Head of caudate nucleus (tissue), 42 donors: ENCODE results near the gene SENP5.
A peak's percentile ranks its signal among the peaks of the same experiment; 100 is the strongest.

Experiments used
- DNase-seq, 42 donors: peaks; one replicate each; pipeline versions ENCODE4 v3.0.0 to v3.0.0-alpha.2; 2020 to 2021; ENCODE audit warnings: mixed read lengths in 7 of 42
- intact Hi-C: fragments of 100-400 bp; cut with DNase I; formaldehyde crosslinking; loops from one replicate; pipeline ENCODE4 v1.15.0; 2022

Gene SENP5

DNA sequence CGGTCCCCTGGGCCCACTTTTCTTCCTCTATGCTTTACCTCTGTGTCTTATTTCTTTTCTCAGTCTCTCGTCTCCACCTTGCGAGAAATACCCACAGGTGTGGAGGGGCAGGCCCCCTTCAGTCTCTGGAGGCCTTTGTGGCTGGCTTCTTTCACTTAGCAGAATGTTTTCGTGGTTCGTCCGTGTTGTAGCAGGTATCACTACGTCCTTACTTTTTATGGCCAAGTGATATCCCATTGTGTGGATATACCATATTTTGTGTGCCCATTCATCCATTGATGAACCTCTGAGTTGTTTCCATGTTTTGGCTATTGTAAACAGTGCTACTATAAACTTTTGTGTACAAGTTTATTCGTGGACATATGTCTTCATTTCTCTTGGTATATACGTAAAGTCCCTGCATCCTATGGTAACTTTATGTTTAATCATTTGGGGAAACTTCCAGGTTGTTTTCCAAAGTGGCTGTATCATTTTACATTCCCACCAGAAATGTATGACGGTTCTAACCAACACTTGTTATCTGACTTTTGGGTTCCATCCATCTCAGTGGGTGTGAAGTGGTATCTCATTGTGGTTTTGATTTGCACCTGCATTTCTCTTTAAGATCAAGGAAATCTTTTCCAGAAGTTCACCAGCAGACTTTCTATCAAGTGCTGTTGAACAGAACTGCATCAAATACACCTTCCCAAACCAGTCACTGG lies 95.4 kb downstream of the SENP5 start:
- intact Hi-C loops: no loop called here
- peak in 1 of 42 donors; percentile 4 for DNase-seq

GRCh38 chr3:196963631-196963953 lies 95.9 kb downstream of the SENP5 start:
- DNase-seq: peak in 1 of 42 donors; percentile 19
- intact Hi-C loops: no loop called here

DNA sequence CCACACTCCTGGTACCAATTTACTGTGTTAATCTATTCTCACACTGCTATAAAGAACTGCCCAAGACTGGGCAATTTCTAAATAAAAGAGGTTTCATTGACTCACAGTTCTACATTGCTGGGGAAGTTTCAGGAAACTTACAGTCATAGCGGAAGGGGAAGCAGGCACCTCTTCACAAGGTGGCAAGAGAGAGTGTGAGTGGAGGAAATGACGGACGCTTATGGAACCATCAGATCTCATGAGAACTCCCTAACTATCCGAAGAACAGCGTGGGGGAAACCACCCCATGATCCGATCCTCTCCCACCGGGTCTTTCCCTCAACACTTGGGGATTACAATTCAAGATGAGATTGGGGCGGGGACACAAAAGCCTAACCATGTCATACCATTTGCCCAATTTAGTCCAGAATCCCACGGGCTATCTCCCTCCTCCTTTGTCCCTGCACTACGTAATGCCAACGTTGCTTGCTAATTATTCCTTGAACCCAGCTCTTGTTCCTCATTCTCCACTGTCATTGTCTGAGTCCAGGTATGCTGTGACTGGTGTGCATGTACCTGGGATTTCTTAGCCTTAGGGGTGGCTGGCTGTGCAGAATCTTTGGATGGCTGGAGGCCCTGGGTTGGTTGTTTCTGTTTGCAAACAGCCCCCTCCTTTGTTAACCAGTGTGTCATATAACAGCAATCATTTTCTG lies 97.5 kb downstream of the SENP5 start:
- intact Hi-C loops: no loop called here
- DNase-seq: no peak

DNA sequence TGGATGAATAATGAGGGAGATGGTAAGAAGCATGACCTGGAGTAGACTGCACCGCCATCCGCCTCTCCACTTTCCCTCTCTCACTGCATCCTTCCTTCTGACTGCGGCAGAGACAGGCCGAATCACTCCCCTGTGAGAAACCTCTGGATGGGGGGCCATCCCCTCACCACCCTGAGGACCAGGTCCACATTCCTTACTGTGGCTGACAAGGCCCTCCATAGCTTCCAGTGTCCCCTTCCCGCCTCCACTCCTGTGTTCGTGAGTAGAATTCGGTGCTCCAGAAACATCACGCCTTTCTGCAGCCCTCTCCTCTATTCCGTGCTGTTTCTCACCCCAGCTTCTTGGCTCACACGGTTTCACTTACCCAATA lies 98.1 kb downstream of the SENP5 start:
- intact Hi-C loops: no loop called here
- DNase-seq: no peak

DNA sequence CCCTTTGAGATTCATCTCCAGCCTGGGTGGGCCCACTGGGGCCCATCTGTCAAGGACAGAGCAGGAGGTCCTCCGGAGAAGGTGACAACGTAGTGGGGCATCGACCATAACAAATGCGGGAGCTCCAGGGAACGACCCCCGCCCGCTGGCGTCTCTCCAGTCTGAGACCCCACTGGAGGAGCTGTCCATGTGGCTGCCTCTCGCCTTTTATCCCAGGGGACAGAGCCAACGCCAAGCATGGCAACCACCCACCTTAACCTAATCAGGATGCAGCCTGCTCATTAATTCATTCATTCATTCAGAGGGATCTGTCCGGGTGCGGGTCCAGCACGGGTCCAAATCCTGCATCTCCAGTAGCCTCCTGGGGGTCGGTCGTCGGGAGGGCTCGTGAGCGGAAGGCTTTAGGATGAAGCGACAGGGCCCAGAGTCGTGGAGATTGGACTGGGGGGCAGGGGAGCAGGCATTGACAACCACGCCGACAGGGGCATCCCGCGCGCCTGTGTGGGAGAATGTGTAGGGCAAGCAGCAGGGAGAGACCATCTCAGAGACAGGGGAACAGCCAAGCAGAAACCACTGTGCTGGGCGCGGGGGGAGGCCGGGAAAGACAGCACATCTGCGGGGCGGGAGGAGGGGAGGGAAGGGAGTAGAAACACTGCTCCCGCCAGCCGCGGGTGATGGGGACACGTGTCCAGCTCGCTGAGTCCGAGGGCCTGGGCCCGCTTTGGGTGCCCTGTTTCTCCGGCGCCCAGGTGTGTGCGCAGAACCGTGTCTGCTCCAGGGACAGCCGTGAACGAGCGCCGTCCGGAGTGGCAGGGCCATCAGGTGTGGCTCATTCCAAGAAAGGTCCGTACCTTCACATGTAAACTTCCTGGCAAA lies 99.0 kb downstream of the SENP5 start:
- DNase-seq: peak in 16 of 42 donors; percentile 8 to 60 (median 38)
- intact Hi-C loops: no loop called here

GRCh38 chr3:196967412-196968232 lies 99.9 kb downstream of the SENP5 start:
- DNase-seq: no peak
- intact Hi-C loops: no loop called here

- DNase-seq: peak in 35 of 42 donors; percentile 15 to 73 (median 57)
- intact Hi-C loops: no loop called here
These were observed 100.8 kb downstream of the SENP5 start, which contains the start of gene PIGZ for GRCh38 chr3:196968233-196969133. PIGZ (minus strand) TSS chr3:196968833; CDS start chr3:196952031, 16,802 bp downstream.

GRCh38 chr3:196969134-196969659 lies 101.5 kb downstream of the SENP5 start:
- peak in 23 of 42 donors; percentile 11 to 54 (median 25) for DNase-seq
- intact Hi-C loops: no loop called here

- DNase-seq: peak in 37 of 42 donors; percentile 31 to 84 (median 61)
- intact Hi-C loops: no loop called here
These were observed 102.2 kb downstream of the SENP5 start for GRCh38 chr3:196969660-196970546.

- intact Hi-C loops: no loop called here
- peak in 1 of 42 donors; percentile 42 for DNase-seq
These were observed 102.9 kb downstream of the SENP5 start for GRCh38 chr3:196970547-196971093.

DNA sequence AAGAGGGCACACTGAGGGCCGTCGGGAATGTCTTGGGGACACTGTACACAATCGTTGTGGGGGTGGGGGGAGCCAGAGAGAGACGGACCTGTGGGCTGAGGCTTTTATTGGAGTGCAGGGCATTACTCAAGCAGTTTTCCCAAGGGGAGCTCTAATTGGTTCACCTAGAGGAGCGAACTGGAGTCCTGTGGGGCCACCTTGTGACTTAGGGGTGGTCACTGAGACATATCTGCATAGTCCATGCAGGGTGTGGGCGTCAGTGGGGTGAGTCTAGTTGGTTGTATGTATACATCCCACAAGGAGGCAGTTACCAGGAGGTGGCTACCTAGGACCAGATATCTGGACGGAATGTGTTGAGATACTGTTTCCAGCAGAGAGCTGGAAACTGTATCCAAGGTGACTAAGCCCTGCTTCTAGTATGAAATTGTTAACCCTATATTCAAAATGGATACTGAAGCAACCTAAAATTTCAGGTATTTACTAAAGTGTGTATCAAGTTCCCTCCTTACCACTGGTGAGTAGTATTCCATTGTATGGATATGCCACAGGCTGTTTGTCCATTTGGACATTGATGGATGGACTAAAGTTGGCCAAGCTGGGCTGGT lies 103.5 kb downstream of the SENP5 start:
- no peak for DNase-seq
- intact Hi-C loops: no loop called here

DNA sequence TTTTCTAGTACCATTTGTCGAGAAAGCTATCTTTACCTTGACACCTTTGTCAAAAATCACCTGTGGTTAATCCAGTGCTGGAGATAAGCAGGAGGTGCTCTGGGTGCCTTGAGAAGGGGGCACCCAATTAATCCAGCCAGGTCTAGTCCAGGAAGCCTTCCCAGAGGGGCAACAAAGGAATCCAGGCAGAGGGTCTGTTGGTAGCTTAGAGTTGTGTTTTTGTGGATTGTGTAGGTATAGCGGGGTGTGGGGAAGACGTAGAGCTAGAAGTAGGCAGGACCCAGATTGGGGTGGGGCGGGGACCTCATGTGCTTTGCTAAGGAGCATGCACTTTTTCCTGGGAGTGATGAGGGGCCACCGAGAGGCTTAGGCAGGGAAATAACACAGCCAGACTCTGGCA lies 106.9 kb downstream of the SENP5 start:
- intact Hi-C loops: no loop called here
- DNase-seq: no peak

- DNase-seq: no peak
- intact Hi-C loops: no loop called here
These were observed 107.6 kb downstream of the SENP5 start for GRCh38 chr3:196975349-196975748.

DNA sequence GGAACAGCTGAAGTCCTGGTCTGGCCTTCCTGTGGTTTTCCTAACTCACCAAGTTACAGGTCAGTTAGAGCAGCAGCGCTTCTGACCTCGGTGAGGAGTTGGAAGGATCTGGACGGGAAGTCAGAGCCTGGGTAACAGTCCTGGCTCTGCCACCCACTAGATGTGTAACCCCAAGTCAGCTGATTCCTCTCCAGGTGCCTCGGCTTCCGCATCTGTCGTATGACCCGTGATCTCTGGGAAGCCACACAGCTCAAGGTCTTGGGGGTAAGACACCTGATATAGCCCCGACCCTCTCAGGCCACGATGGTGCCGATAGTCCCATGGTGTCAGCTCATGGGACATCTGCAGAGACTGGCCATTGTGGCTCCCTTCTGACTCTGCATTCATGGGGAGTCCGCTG lies 109.2 kb downstream of the SENP5 start:
- no peak for DNase-seq
- intact Hi-C loops: no loop called here

DNA sequence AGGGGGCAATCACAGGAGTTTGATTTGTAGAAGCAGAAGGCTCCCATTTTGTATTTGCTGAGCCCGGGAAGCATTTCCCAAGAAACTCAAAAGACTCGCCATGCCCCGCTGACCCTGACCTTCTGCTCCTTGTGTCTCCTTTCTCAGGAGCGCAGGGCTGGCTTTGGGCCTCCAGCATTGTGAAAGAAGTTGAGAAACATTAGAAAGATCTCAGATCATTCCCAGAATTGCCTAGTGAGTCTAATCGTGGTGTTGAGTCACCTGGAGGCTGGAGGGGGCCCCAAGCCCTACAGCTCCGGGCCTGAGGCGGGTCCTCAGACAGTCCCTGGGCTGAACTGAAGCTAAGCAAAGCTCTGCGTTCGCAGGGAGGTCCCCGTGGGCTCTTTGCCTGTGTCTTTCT lies 111.8 kb downstream of the SENP5 start:
- no peak for DNase-seq
- intact Hi-C loops: no loop called here

DNA sequence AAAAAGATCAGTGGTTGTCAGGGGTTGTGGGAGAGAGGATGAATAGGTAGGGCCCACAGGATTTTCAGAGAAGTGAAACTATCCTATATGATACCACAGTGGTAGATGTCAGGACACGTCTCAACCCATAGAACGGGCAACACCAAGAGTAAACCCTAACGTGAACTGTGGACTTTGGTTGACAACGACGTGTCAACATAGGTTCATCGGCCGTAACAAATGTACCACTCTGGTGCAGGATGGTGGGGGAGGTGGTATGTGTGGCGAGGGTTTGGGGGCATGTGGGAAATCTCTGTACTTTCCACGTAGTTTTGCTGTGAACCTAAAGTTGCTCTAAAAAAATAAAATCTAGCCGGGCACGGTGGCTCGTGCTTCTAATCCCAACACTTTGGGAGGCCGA lies 113.9 kb downstream of the SENP5 start:
- intact Hi-C loops: no loop called here
- peak in 1 of 42 donors; percentile 13 for DNase-seq
